ENCODE data around the gene MARK3. TPM values are rescaled to one million over a fixed set of nuclear protein-coding genes. Genes with fewer than 3 reads are reported as not detected.

Gene MARK3
- total and polyA plus RNA-seq, 2 donors (not counting 1 experiment from before 2014, with no cell fraction given), result 73.0 to 142 TPM

DNA sequence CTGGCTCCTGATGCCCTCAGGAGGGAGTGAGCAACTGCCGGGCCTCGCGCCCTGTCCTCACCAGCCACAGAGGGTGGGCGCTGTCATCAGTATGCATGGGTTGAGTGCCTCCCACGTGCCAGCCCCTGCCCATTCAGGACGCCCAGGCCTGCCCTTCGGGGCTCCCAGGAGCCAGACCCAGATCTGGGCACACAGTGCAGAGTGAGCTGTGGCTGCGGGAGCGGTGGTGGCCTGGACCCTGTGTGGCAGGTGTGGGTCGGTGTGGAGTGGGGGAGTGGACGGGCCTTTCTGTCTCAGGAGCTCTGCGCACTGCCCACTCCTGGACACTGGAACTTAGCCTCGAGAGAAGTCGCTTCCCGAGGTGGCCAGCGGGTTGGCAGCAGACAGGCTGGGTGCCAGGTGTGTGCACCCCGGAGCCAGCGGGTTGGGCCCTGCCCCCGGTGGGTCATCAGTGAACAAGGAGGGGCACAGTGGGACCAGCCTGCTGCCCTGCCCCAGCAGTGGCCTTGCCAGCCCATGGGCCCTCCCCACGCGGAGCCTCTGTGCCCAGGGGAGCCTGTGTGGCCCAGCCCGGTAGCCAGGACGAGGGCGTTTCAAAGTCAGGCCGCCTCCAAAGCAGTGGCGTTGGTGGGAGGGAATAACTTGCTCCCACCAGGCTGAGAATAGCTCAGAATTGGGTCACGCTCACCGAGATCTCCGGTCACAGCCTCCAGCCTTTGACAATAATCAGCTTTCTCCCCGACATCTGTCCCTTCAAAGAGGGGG, 153.3 kb downstream of the MARK3 start:
- CTCF ChIA-PET, result interaction anchor here (6.0 kb wide), 1 partner anchor 19 kb away, joined by 24 read pairs; no protein-coding TSS in a partner anchor
- Mint-ChIP-seq H3K9me3 (ENCODE audit: insufficient read depth) (no peaks in the 10 kb centered on the region), H3K27me3 (no peaks in the 10 kb centered on the region), H3K4me1 (no peaks in the 10 kb centered on the region), H3K4me3 (no peak overlapping the region), H3K27ac (no peak overlapping the region)
- DNase-seq, result no peak
- ATAC-seq (ENCODE audit: low read depth), result no peak
- no peak for TF ChIP-seq EZH2 (IDR thresholded peaks at IDR 0.05; ENCODE audit: borderline replicate concordance, insufficient read depth, low read depth, low read length, poor library complexity, severe bottlenecking)
- TF ChIP-seq, protein P1, sequence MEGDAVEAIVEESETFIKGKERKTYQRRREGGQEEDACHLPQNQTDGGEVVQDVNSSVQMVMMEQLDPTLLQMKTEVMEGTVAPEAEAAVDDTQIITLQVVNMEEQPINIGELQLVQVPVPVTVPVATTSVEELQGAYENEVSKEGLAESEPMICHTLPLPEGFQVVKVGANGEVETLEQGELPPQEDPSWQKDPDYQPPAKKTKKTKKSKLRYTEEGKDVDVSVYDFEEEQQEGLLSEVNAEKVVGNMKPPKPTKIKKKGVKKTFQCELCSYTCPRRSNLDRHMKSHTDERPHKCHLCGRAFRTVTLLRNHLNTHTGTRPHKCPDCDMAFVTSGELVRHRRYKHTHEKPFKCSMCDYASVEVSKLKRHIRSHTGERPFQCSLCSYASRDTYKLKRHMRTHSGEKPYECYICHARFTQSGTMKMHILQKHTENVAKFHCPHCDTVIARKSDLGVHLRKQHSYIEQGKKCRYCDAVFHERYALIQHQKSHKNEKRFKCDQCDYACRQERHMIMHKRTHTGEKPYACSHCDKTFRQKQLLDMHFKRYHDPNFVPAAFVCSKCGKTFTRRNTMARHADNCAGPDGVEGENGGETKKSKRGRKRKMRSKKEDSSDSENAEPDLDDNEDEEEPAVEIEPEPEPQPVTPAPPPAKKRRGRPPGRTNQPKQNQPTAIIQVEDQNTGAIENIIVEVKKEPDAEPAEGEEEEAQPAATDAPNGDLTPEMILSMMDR (IDR thresholded peaks at IDR 0.05), result no peak
- Histone ChIP-seq H3K27me3 (replicated peaks in 1 of 4; ENCODE audit: control extremely low read depth in 1 of 4, control insufficient read depth in 3 of 4, insufficient read depth in 4 of 4, low read length in 3 of 4) (peaks cover 0 to 14% (median 2%) of the 10 kb centered on the region in 4 experiments), H4K20me1 (ENCODE audit: control insufficient read depth, insufficient read depth, low read length, poor library complexity, severe bottlenecking) (no peaks in the 10 kb centered on the region), H3K79me2 (ENCODE audit: control insufficient read depth, insufficient read depth, low read length) (no peaks in the 10 kb centered on the region), H3K36me3 (replicated peaks in 1 of 2; ENCODE audit: control extremely low read depth in 1 of 2, control insufficient read depth in 1 of 2, extremely low read depth in 1 of 2, insufficient read depth in 2 of 2, low read length in 1 of 2) (peaks cover 0 to 6% of the 10 kb centered on the region in 2 experiments), H2AFZ (ENCODE audit: insufficient read depth, low read depth, low read length, poor library complexity, severe bottlenecking) (no peak overlapping the region), H3K27ac (ENCODE audit: low read length in 2 of 2) (no peak overlapping the region), H3K4me3 (ENCODE audit: control extremely low read depth in 1 of 5, extremely low read depth in 1 of 5, insufficient read depth in 1 of 5, low read depth in 2 of 5, low read length in 4 of 5) (no peak overlapping the region), H3K4me1 (ENCODE audit: control insufficient read depth in 2 of 2, insufficient read depth in 2 of 2, low read length in 2 of 2) (no peaks in the 10 kb centered on the region), H3K9ac (ENCODE audit: low read length) (no peak overlapping the region), H3K9me3 (ENCODE audit: control extremely low read depth in 1 of 3, control insufficient read depth in 2 of 3, insufficient read depth in 1 of 3, low read length in 2 of 3) (no peaks in the 10 kb centered on the region), H3K4me2 (replicated peaks; ENCODE audit: low read depth, low read length, poor library complexity, severe bottlenecking) (no peak overlapping the region)
- intact Hi-C loops (cut with micrococcal nuclease), result no loop called here
- 66% methylated on average over 25 of the region's 30 CpGs for WGBS (ENCODE audit: insufficient coverage)
- POLR2A ChIA-PET, result no interaction called here

Data from B cell (primary cell).